Natural killer cell treated with Interleukin-12 subunit alpha and Interleukin-12 subunit beta and Interleukin-15 and Interleukin-18, amount 100 ng/mL, for 72 hours (primary cell): ENCODE results near the gene RBMS1. TPM values are rescaled to one million over a fixed set of nuclear protein-coding genes. Genes with fewer than 3 reads are reported as not detected.
A peak's percentile ranks its signal among the peaks of the same experiment; 100 is the strongest.

Experiments
- ATAC-seq, 2 donors: fragments of 150-1000 bp; cut with Tn5 transposase in 1 of 2; sonication (Bioruptor Pico), chemical (Tn5 transposase) in 1 of 2; 2 replicates each; pipeline ENCODE4 v1.10.0; 2021
- DNase-seq: peaks from one replicate; pipeline ENCODE4 v3.0.0; 2022; ENCODE audit warnings: low spot score
- H3K27ac Mint-ChIP-seq, 2 donors: 1 replicate in 1 of 2; 2 replicates in 1 of 2; pipeline ENCODE4 v1.8.0; 2022; ENCODE audit warnings: mixed read lengths in 2 of 2, mild to moderate bottlenecking in 1 of 2, moderate library complexity in 1 of 2
- H3K27me3 Mint-ChIP-seq, 2 donors: 1 replicate in 1 of 2; 2 replicates in 1 of 2; pipeline ENCODE4 v1.8.0; 2022; ENCODE audit warnings: mixed read lengths in 2 of 2
- H3K36me3 Mint-ChIP-seq: one replicate; pipeline ENCODE4 v1.8.0; 2022; ENCODE audit warnings: mixed read lengths
- H3K4me1 Mint-ChIP-seq, 2 donors: 1 replicate in 1 of 2; 2 replicates in 1 of 2; pipeline ENCODE4 v1.8.0; 2022; ENCODE audit warnings: low read depth in 2 of 2, mixed read lengths in 2 of 2, mild to moderate bottlenecking in 1 of 2
- H3K4me3 Mint-ChIP-seq: one replicate; pipeline ENCODE4 v1.8.0; 2022; ENCODE audit warnings: mixed read lengths
- H3K9me3 Mint-ChIP-seq: 2 replicates; pipeline ENCODE4 v1.8.0; 2022; ENCODE audit warnings: mixed read lengths
- total RNA-seq, 2 donors: library from RNA; stranded (reverse); gene quantifications; one replicate each; pipeline ENCODE4 v1.2.3, GENCODE V29; 2022

RBMS1 gene
- total RNA-seq, 2 donors from 2014 or later: 59.4 to 86.1 TPM

DNA sequence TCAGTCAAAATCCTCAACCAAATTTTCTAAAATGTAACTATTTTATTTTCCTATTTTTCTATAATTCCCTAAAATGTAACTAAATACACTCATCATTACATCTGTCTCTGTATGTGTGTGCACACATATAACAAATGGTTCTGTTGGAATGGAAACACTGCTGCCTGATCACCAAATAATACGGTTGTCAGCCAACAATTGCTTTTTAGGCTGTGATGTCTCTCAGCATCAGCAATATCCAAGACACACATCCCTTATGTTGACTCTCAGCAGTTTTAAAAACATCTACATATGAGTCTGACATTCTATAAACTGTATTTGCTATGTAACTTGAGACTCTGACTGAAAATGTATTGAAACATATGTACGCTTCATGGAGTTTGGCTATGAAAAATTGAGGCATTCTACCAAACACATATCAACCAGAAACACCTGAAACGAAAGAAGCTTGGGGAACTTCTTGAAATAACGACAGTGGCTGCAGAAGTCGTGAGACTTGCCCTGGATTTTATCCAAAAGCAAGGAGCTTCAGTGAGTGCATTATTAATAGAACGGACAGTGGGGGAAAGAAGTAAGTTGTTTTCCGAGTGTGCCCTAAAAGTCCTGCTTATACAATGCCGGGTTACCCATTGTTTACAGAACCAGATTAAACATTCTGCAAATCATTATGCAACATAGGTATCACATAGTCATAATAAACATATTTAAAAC, 183.3 kb downstream of the RBMS1 start:
- no peaks in the 10 kb centered on the region for H3K9me3 Mint-ChIP-seq
- no peak for DNase-seq
- peaks cover 6% of the 10 kb centered on the region for H3K36me3 Mint-ChIP-seq
- no peak for ATAC-seq
- H3K4me1 Mint-ChIP-seq: peaks cover 17 to 35% of the 10 kb centered on the region in 2 donors
- peak overlapping the region in 1 of 2 donors; percentile 15 for H3K27ac Mint-ChIP-seq
- H3K27me3 Mint-ChIP-seq: no peaks in the 10 kb centered on the region
- no peak overlapping the region for H3K4me3 Mint-ChIP-seq

DNA sequence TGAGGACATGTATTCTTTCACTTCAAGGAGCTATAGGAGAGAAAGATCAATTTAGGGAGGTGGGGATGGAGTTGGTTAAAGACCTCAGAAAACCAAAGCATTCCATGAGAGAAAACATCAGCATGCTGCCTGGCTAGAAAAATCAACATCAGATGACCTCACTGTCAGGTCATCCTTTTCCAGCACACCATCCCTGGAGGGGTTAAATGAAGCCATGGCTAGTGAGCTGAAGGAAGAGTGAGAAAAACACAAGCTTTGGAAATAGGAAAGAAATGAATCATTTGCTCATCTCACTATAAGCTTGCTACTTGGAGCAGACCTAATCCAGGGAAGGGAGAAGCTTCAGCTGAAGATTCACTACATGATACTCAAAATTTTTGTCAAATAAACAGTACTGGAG, 184.0 kb downstream of the RBMS1 start:
- Mint-ChIP-seq H3K9me3 (no peaks in the 10 kb centered on the region), H3K27me3 (no peaks in the 10 kb centered on the region), H3K27ac (peak overlapping the region in 1 of 2 donors; percentile 22), H3K4me1 (peaks cover 12 to 33% of the 10 kb centered on the region in 2 donors), H3K36me3 (peaks cover 6% of the 10 kb centered on the region), H3K4me3 (no peak overlapping the region)
- DNase-seq: no peak
- no peak for ATAC-seq

DNA sequence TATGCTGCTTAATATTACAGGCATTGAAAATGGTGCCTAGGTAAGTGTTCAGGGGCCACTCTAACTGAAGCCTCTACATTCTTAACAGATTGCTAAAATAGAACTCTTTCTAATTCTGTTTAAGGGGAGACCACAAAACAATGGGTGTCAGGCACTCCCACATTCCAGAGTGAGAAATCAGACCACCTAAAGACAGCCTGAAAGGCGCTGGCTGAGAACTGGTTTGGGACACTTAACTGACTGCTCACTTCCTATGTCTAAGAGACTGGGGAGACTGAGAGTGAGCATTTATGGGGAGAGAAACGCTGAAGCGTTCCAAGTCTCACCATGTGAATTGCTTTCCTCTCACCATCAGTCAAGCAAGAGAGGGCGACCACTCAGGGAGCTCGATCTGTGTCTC, 184.7 kb downstream of the RBMS1 start:
- H3K4me3 Mint-ChIP-seq: no peak overlapping the region
- peaks cover 6% of the 10 kb centered on the region for H3K36me3 Mint-ChIP-seq
- peaks cover 11 to 30% of the 10 kb centered on the region in 2 donors for H3K4me1 Mint-ChIP-seq
- no peaks in the 10 kb centered on the region for H3K27me3 Mint-ChIP-seq
- DNase-seq (no peak), ATAC-seq (no peak)
- peak overlapping the region in 1 of 2 donors; percentile 22 for H3K27ac Mint-ChIP-seq
- no peaks in the 10 kb centered on the region for H3K9me3 Mint-ChIP-seq

DNA sequence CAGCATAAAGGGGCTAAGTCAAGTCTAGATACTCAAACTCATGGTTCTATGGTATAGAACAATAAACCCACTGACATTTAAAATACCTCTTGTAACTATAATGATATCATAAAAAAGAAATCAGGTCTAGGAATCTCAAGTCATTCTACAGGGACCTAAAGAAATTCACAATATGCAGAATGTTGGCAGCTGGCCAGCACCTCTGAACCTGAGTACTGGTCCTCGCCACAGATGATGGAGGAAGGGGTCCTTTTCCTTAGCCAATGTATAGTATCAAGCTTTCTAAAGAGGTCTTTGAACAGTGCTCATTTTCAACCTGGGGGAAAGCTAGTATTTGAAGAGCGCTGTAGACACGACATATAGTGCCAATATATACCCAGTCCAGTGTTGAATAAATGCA, 185.1 kb downstream of the RBMS1 start:
- Mint-ChIP-seq H3K9me3 (no peaks in the 10 kb centered on the region), H3K4me1 (peaks cover 15 to 31% of the 10 kb centered on the region in 2 donors), H3K36me3 (peaks cover 6% of the 10 kb centered on the region), H3K27me3 (no peaks in the 10 kb centered on the region), H3K27ac (no peak overlapping the region), H3K4me3 (no peak overlapping the region)
- no peak for ATAC-seq
- no peak for DNase-seq

DNA sequence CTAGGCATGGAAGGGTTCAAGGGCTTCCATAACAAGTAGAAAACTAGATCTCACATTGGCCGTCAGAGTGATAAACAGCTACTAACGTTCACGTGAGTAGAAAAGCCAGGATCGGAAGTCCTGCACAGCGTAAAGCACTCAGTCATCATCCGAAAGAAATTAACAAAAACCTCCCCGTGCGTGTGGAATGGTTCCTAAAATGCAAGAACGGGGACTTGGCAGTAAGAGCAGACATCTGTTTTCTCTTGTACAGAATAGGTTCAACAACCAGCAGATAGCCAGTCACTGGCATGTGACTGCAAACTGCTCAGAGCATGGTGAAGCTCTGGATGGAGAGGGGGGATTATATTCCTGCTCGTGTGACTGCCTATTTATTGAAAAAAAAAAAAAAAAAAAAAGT, 186.6 kb downstream of the RBMS1 start:
- DNase-seq: no peak
- peaks cover 6% of the 10 kb centered on the region for H3K36me3 Mint-ChIP-seq
- H3K4me3 Mint-ChIP-seq: no peak overlapping the region
- H3K9me3 Mint-ChIP-seq: no peaks in the 10 kb centered on the region
- no peak overlapping the region for H3K27ac Mint-ChIP-seq
- H3K27me3 Mint-ChIP-seq: no peaks in the 10 kb centered on the region
- ATAC-seq: no peak
- peaks cover 18 to 30% of the 10 kb centered on the region in 2 donors for H3K4me1 Mint-ChIP-seq

DNA sequence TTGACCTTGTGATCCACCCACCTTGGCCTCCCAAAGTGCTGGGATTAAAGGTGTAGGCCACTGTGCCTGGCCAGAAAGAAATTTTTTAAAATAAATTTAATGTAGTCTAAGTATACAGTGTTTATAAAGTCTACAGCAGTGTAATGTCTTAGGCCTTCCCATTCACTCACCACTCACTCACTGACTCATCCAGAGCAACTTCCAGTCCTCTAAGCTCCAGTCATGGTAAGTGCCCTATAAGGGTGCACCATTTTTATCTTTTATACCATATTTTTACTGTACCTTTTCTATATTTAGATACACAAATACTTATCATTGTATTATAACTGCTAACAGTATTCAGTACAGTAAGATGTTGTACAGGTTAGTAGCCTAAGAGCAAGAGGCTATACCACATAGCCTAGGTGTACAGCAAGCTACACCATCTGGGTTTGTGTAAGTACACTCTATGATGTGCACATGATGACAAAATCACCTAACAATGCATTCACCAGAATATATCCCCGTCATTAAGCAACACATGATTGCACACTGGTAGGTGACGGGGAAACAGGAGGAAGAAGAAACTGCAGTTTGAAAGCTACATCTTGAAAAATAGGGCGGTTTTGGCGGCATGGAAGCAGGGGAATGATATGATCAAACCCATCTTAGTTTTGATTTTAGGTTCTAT, 188.4 kb downstream of the RBMS1 start:
- Mint-ChIP-seq H3K4me3 (no peak overlapping the region), H3K27me3 (no peaks in the 10 kb centered on the region), H3K27ac (peak overlapping the region in 1 of 2 donors; percentile 47), H3K9me3 (no peaks in the 10 kb centered on the region), H3K36me3 (peaks cover 6% of the 10 kb centered on the region), H3K4me1 (peaks cover 28 to 33% of the 10 kb centered on the region in 2 donors)
- DNase-seq (no peak), ATAC-seq (no peak)

DNA sequence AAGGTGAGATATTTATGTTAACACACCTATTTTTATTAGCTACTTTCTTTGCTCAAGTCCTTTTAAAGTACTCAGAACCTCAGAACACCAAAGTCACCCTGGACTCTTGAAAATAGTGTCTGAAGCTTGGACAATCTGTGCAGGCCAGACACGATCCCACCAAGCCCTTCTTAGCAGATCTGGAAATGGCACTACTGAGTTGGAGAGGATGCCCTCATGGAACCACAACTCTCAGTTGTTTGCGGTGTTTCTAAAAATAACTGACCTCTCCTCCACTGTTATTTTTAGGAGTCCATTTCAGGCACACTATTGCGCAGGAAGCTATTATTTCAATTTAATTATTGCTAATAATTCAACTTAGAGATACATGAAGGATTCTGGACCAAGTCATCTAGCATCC, 190.1 kb downstream of the RBMS1 start:
- peaks cover 35 to 42% of the 10 kb centered on the region in 2 donors for H3K4me1 Mint-ChIP-seq
- no peaks in the 10 kb centered on the region for H3K27me3 Mint-ChIP-seq
- H3K9me3 Mint-ChIP-seq: no peaks in the 10 kb centered on the region
- peak overlapping the region in 1 of 2 donors; percentile 41 for H3K27ac Mint-ChIP-seq
- H3K36me3 Mint-ChIP-seq: peaks cover 17% of the 10 kb centered on the region
- no peak overlapping the region for H3K4me3 Mint-ChIP-seq
- DNase-seq: no peak
- no peak for ATAC-seq

DNA sequence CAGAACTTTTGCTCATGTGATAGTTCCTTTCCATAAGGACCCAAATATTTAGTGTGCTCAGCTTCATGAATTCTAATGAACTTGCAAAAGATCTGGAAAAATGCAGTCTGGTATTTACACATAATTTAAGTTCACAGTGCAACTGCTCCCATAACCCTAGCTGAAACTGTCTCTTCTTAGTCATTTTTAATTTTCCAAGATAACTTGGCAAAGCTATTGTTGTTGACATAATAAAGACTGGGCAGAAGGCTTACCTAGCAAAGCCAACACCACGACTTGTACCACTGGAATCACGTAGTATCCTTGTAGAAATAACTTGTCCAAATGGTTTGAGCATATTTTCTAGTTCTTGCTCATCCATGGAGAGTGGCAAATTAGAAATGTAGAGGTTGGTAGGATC, 190.5 kb downstream of the RBMS1 start:
- DNase-seq: no peak
- no peak for ATAC-seq
- Mint-ChIP-seq H3K4me3 (no peak overlapping the region), H3K4me1 (peaks cover 40 to 46% of the 10 kb centered on the region in 2 donors), H3K27ac (peak overlapping the region in 1 of 2 donors; percentile 41), H3K9me3 (no peaks in the 10 kb centered on the region), H3K36me3 (peaks cover 21% of the 10 kb centered on the region), H3K27me3 (no peaks in the 10 kb centered on the region)

DNA sequence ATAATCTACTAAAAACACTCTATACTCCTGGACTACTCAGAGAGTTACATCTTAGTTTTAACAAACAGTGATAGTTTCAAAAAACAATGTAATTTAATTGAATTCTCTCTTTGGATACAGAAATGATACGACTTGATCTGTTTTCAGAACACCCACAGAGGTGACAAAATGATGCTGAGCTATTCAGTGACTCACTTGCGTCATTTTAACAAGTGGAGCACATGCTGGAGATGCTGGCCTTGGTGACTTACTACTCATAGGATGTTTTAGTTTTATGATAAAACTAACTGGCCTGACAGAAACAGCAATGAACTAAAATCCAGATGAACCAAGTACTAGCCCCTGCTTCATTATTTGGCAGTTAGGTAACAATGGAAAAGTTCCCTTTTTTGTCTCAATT, 192.2 kb downstream of the RBMS1 start:
- ATAC-seq: peak; percentile 86 to 90
- Mint-ChIP-seq H3K36me3 (peaks cover 38% of the 10 kb centered on the region), H3K9me3 (no peaks in the 10 kb centered on the region), H3K27me3 (no peaks in the 10 kb centered on the region), H3K27ac (peak overlapping the region; percentile 86 to 88), H3K4me3 (peak overlapping the region; percentile 51), H3K4me1 (peaks cover 56 to 57% of the 10 kb centered on the region in 2 donors)
- peak; percentile 65 for DNase-seq

DNA sequence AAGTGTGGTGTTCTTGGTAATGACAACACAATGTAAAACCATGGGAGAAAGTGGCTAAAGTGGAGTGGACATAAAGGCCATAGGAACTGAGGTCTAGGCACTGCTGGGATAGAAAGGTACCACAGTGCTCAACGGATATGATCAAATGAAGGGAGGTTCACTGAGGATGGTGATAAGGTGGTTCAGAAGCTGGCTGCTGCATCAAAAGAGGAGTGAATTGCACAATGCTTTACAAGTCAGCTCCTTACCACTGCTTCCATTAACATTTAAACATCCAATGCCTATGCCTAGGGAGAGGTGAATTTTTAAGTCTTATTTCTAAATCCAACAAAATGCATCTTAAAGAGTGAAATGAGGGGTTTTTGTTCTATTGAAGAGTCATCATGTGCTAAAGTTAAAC, 193.4 kb downstream of the RBMS1 start:
- H3K27me3 Mint-ChIP-seq: no peaks in the 10 kb centered on the region
- H3K4me1 Mint-ChIP-seq: peaks cover 60 to 68% of the 10 kb centered on the region in 2 donors
- no peak for DNase-seq
- H3K27ac Mint-ChIP-seq: peak overlapping the region; percentile 86 to 88
- H3K9me3 Mint-ChIP-seq: no peaks in the 10 kb centered on the region
- H3K36me3 Mint-ChIP-seq: peaks cover 47% of the 10 kb centered on the region
- ATAC-seq: peak in 1 of 2 donors; percentile 49
- H3K4me3 Mint-ChIP-seq: peak overlapping the region; percentile 81

DNA sequence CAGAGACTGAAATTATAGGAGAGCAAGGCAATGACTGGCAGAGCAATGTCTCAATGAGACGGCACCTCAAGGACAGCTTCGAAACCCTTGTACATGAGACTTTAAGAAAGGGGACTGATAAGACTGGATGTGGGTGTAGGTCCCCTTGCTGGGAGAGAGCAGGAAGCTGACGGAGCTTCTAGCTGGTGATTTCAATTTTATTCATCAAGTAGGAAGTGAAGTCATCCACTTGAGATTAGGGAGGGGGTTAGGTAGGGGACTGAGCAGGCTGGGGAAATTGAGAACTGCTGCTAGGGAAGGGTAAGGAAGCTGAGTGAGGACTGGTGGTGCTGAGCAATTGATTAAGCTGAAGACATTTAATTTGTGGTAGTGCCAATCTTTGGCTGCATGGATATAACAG, 194.1 kb downstream of the RBMS1 start:
- Mint-ChIP-seq H3K4me3 (peak overlapping the region; percentile 81), H3K36me3 (peaks cover 50% of the 10 kb centered on the region), H3K4me1 (peaks cover 65 to 75% of the 10 kb centered on the region in 2 donors), H3K27ac (peak overlapping the region; percentile 86 to 88), H3K27me3 (no peaks in the 10 kb centered on the region), H3K9me3 (no peaks in the 10 kb centered on the region)
- peak; percentile 54 to 80 for ATAC-seq
- no peak for DNase-seq

DNA sequence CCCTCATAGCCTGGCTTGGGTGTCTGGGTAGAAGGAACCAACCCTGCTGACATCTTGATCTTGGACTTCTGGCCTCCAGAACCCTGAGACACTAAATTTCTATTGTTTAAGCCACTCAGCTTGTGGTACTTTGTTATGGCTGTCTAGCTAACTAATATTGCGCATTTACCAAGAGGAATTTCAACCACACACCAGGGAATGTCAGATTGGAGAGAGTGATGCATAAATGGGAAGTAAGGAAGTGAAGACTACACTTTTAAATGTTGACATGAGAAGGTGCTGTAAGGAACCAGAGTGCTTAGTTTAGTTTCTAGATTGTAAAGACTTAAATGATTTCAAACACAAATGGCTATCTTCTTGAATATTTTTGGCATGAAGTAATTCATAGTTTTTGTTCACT, 194.6 kb downstream of the RBMS1 start:
- Mint-ChIP-seq H3K4me1 (peaks cover 68 to 80% of the 10 kb centered on the region in 2 donors), H3K4me3 (peak overlapping the region; percentile 81), H3K27ac (peak overlapping the region; percentile 86 to 88), H3K36me3 (peaks cover 50% of the 10 kb centered on the region), H3K9me3 (no peaks in the 10 kb centered on the region), H3K27me3 (no peaks in the 10 kb centered on the region)
- no peak for DNase-seq
- no peak for ATAC-seq

DNA sequence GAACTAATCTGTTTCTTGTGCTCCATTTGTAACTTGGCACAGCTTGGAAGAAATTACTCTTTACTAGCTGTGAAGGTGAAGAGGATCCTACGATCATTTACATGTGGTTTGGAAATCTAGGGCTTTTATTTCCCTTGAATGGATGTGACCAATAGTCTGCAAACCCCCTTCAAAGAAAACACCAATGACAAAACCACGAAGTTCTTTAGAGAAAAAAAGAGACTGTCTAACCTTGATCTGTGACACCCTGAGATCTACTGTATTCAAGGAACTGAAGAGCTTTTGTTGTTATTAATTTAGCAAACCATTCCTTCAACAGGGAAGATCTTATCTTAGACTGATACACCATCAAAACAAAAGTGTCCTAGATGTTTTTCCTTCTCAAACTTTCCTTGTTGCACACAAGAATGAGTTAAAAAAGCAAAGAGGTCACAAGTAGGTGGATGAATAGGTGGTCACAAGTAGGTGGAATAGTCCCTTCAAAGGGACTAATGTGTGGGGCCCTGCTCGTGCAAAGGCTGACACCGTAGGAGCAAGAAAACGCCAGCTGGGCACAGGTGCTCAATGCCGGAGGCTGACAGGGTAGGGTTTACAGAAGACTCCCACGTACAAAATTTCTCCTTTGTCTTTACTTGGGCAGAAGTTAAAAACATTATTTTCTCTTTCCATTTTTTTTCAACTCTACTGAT, 197.9 kb downstream of the RBMS1 start:
- Mint-ChIP-seq H3K9me3 (no peaks in the 10 kb centered on the region), H3K27me3 (no peaks in the 10 kb centered on the region), H3K27ac (peak overlapping the region; percentile 86 to 88), H3K36me3 (peaks cover 58% of the 10 kb centered on the region), H3K4me1 (peaks cover 82 to 95% of the 10 kb centered on the region in 2 donors), H3K4me3 (peak overlapping the region; percentile 62)
- ATAC-seq: no peak
- DNase-seq: no peak

DNA sequence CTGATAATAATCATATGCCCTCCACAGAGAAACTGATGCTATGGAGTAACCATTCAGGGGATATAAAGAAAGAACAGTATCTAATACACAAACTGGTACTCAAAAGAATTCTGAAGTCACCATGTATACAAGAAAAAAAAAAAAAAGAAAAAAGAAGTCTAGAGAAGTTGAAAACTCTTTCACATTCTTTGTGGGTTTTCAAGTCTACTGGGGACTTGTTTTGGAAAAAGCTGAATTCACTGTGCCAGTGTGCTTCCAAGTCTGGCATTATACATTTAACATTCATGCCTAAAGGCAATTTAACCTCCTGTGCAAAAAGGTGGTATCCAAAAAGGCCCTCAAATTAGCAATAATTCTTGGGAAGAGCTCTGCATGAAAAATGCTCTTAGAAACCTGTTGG, 198.7 kb downstream of the RBMS1 start:
- H3K9me3 Mint-ChIP-seq: no peaks in the 10 kb centered on the region
- H3K36me3 Mint-ChIP-seq: peaks cover 55% of the 10 kb centered on the region
- DNase-seq: no peak
- H3K4me1 Mint-ChIP-seq: peaks cover 79 to 93% of the 10 kb centered on the region in 2 donors
- H3K4me3 Mint-ChIP-seq: peak overlapping the region; percentile 62
- no peak for ATAC-seq
- H3K27ac Mint-ChIP-seq: peak overlapping the region; percentile 86 to 88
- no peaks in the 10 kb centered on the region for H3K27me3 Mint-ChIP-seq
